GM12865 (cell line): ENCODE results near the gene RAB9A.

ENCODE experiments used
- DNase-seq: peaks from one replicate; pipeline ENCODE4 v3.0.0; 2010; ENCODE audit warnings: low read depth
- H3K4me3 ChIP-seq: 2 replicates; pipeline ENCODE4 v1.5.1; 2011; ENCODE audit warnings: mild to moderate bottlenecking, low read depth, low read length, control low read depth
- CTCF ChIP-seq: IDR thresholded peaks from 2 replicates; pipeline ENCODE4 v1.5.1; 2011; ENCODE audit warnings: low read length, control low read depth, low read depth, inconsistent platforms; ENCODE audit not compliant: insufficient read depth; ENCODE audit errors: missing control alignments

Gene RAB9A

GRCh38 chrX:13755254-13755653 is 66.3 kb downstream of the RAB9A start:
- no peak overlapping the region for H3K4me3 ChIP-seq
- peak; percentile 51 for DNase-seq
- TF ChIP-seq CTCF, result no peak

DNA sequence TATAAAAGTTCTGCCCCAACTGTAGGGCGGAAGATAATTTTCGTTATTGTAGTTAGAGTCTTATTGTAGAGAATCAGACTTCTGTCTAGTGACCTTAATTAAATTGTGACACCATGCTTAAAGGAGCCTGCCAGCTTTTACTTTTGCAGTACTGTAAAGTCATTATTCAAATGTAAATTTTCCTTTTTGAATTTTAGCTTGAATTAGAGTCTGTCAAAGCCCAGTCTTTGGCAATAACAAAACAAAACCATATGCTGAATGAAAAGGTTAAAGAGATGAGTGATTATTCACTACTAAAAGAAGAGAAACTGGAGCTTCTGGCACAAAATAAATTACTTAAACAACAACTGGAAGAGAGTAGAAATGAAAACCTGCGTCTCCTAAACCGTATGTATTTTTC is 67.5 kb downstream of the RAB9A start:
- H3K4me3 ChIP-seq, result no peak overlapping the region
- TF ChIP-seq CTCF, result no peak
- no peak for DNase-seq

- no peak overlapping the region for H3K4me3 ChIP-seq
- peak; percentile 71 for DNase-seq
Measured at GRCh38 chrX:13759152-13759718, 70.3 kb downstream of the RAB9A start.

More at GRCh38 chrX:13759152-13759718, 70.3 kb downstream of the RAB9A start:
- TF ChIP-seq CTCF, result no peak
